HG02884 (cell line): Measurements from ENCODE around the gene LTBR.
A peak's percentile ranks its signal among the peaks of the same experiment; 100 is the strongest.
"Not testable (repeated sequence)": the region's sequence is repeated elsewhere in the genome, so short reads cannot be mapped to it uniquely, and the experiment has no call there.

ENCODE experiments used
- ATAC-seq: cut with Tn5 transposase; IDR thresholded peaks from one replicate; pipeline ENCODE4 v1.9.1; 2021; ENCODE audit warnings: mild to moderate bottlenecking, moderate library complexity; ENCODE audit not compliant: unreplicated experiment

LTBR gene

DNA sequence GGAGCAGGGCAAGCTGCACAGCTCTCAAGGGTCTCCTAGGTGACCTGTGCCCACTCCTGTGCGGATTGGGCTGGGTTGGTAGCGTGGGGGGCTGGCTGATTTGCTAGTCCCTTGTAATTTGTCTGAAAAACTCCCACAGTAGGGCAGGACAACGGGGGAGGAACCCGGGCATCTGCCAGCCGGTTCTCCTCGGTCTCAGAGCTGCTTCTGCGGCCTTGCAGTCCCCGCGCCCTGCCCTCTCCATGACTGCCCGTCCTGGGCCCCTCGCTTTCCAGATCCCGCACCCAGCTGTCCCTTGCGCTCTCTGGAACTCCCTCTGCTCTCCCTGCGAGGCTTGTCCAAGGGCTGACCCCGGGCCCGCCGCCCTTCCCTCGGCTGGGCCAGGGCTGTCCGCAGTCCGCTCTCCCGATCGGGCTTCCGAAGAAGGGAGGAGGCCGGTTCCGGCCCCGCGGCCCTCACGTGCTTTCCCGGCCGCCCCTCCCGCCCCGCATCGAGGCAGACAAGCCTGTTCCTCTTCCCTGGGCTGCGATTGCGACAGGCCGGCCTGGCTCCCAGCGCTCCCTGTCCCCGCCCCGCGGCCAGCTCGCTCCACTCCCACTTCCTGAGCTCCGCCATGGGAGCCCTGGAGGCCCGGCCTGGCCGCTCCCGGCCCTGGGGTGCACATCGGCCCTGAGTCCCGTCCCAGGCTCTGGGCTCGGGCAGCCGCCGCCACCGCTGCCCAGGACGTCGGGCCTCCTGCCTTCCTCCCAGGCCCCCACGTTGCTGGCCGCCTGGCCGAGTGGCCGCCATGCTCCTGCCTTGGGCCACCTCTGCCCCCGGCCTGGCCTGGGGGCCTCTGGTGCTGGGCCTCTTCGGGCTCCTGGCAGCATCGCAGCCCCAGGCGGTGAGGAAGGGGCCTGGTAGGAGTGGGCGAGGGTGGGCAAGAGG lies at the start of gene LTBR:
Gene LTBR (plus strand): TSS at position 591 of the 927 bp plus-strand sequence. CDS start 197 bp downstream, at position 788.
- ATAC-seq, result no peak

DNA sequence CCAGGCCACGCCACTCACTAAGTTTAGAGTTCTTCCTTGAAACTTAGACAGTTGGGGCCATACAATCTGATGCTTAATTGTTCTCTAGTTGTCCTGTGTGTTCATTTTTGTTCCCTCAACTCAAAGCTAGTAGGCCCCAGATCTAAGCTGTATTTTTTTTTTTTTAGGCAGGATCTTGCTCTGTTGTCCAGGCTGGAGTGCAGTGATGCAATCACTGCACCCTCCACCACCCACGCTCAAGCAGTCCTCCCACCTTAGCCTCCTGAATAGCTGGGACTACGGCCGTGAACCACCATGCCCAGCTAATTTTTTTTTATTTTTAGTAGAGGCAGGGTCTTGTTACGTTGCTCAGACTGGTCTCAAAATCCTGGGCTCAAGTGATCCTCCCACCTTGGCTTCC lies 49.6 kb upstream of the LTBR start:
- ATAC-seq, result no peak

GRCh38 chr12:6334940-6335450 lies 49.0 kb upstream of the LTBR start:
- ATAC-seq, result no peak

GRCh38 chr12:6335451-6336078 lies 48.4 kb upstream of the LTBR start:
- peak; percentile 53 for ATAC-seq

GRCh38 chr12:6336079-6336888 lies 47.7 kb upstream of the LTBR start:
- no peak for ATAC-seq

DNA sequence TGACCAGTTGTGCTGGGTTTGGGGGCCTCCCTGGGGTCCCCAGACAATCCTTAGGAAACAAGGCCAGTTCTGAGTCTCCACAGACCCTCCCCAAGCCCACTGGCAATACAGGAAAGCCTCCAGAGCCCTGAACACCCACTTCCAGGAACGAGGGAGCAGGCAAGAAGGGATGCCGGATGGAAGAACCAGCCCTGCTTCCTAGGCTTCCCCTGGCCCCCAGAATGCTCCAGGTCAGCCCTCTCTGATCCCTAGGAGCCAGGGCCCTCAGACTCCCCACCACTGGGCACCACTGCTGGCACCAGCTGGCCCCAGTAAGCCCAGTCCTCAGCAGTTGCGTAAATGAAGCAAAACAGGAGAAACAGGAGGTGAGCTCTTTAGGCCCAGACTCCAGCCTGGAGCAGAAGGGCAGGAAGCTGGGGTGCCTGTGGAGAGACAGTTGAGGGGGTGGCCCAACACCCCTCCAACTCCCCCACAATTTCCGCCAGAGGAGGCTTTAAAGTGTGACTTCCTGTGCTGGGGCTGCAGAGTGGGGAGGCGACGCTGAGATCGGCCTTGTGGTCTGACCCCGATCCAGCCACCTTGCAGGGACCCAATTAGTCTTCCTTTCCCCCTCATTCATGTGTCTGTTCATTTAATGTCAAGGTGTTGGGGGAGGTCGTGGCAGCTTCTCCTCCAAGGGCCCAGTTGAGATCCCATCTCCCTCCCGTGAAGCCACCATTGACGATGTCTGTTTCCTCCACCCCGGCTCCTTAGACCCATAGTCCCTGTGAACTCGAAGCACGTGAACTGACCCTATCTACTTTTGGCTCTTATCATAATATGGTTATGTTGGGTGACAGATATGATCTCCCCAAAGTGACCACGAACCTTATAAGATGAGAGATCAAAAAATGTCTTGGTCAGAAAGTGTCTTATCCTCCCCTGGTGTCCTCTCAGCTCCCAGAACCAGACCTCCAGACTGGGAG lies 46.8 kb upstream of the LTBR start:
- ATAC-seq, result no peak

DNA sequence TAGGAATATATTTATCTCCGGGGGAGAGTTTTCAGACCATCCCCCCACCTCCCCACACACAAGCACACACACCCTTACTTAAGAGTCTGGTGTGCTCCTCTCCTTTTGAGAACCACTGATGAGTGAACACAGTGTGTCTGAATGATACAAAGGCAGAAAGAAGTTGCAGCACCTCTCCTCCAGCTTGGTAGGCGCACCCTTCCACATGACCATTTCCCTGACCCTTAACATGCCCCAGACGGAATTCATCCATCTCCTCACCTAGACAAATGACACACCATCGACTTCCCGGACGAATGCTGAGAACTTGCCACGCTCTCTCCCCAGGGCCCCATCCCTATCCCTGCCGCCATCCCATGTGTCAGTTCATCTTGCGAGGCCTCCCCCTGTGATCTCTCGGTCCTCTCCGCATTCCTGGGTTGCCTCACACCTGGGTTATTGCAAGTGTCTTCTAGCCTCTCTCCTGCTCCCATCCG lies 46.0 kb upstream of the LTBR start:
- no peak for ATAC-seq

- ATAC-seq, result not testable (repeated sequence)
These were observed 45.4 kb upstream of the LTBR start for GRCh38 chr12:6338536-6338935.

- ATAC-seq, result no peak
These were observed 45.0 kb upstream of the LTBR start for GRCh38 chr12:6338955-6339354.

DNA sequence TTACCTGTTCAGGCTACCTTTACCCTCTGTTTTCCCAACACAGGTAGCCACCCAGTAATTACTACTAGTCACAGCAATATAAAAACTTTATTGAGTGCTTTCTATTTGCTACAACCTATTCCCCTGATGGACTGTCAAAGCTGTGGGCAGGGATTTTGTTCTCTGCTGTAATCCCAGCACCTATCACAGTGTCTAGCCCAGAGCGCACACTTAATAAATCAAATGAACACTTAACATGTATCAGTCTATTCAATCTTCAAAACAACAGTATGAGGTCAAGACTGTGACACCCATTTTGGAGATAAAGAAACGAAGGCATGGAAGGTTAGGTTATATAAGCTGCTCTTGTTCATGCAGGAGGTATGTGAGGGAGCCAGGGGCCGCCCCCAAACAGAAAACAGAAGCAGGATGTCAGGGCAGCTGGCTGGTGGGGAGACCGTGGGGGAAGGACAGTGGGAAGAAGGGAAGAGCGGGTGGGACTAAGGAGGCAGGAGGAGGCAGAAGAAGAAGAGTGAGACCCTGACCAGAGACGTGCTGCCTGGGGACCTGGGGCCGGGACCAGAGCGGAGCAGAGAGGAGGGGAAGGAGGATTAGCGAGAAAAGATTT lies 43.8 kb upstream of the LTBR start:
- no peak for ATAC-seq

GRCh38 chr12:6340745-6341416 lies 43.1 kb upstream of the LTBR start:
- ATAC-seq, result no peak

DNA sequence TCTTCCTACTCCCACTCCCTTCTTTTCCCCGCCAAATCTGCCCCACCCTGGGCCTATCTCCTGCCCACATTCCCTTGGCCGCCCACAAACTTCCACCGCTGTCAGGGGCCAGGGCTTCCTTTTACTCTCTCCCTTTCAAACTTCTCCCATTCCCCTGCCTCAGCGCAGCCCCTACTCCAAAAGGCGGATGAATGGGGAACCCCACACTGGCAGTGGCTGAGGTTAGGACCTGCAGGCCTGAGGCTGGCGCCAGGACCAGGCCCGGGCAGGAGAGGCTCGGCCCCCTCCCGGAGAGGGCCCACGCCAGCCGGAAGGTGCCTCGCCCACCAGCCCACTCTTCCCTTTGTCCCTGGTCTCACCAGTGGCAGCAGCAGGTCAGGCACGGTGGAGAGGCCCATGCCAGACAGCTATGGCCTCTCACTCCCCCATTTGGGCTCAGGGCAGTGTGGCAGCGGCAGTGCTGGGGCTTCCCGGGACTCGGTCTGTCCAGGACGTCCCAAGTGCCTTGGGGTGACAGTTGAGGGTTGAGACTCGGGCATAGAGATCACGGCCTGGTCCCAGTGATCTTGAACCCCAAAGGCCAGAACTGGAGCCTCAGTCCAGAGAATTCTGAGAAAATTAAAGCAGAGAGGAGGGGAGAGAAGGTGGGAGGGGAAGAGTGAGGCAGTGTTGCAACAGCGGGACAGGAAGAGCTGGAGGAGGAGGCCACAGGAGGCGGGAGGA lies 42.4 kb upstream of the LTBR start, which contains the start of gene TNFRSF1A:
Gene TNFRSF1A (minus strand): TSS at position 660 of the 723 bp plus-strand sequence. CDS start 262 bp downstream, at position 398.
- no peak for ATAC-seq

- ATAC-seq, result no peak
These were observed 41.6 kb upstream of the LTBR start for GRCh38 chr12:6342140-6342889.

DNA sequence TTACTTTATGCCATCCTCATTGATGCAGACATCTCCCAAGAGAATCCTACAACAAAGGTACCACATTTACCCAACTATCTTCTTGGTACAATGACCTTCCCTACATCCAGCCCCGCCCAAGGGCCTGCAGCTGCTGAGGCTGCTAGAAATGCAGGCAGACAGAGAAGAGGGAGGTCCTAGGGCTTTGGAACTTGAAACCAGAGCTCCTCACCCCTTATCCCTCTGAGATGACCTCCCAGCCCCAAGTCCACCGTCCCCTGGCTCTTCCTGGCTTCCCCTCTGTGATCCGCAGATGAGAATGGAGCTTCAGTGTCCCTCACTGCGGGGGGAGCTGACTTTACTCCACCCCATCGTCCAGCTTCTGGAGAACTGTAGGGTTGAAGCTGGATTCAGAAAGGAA lies 40.4 kb upstream of the LTBR start:
- no peak for ATAC-seq

GRCh38 chr12:6344101-6344660 lies 39.8 kb upstream of the LTBR start:
- ATAC-seq, result not testable (repeated sequence)

GRCh38 chr12:6345319-6346091 lies 38.5 kb upstream of the LTBR start:
- no peak for ATAC-seq
